PC-9 (cell line): ENCODE data around the gene INO80. TPM values are rescaled to one million over a fixed set of nuclear protein-coding genes. Genes with fewer than 3 reads are reported as not detected.
A peak's percentile ranks its signal among the peaks of the same experiment; 100 is the strongest.
"Not testable (repeated sequence)": the region's sequence is repeated elsewhere in the genome, so short reads cannot be mapped to it uniquely, and the experiment has no call there.

Experiments used
- BruUV-seq: library from RNA; stranded (reverse); fragments of 400-500 nt; replicated peaks from 2 replicates; lab custom pipeline; 2021; lab: Mats Ljungman, UMichigan
- CTCF ChIA-PET: fragments of 300-600 bp; sonication (Branson Sonifier 250); formaldehyde crosslinking; loops from one replicate; lab custom pipeline; 2022; ENCODE audit warnings: antibody characterized with exemption; lab: Charles Lee
- POLR2A ChIA-PET: fragments of 300-600 bp; sonication (Branson Sonifier 250); formaldehyde crosslinking; loops from one replicate; lab custom pipeline; 2022; ENCODE audit warnings: antibody characterized with exemption; ENCODE audit not compliant: unreplicated experiment; lab: Charles Lee
- DNase-seq, 2 experiments: peaks; one replicate each; pipeline versions ENCODE4 v3.0.0 to v3.0.0-alpha.2; 2015 to 2022; ENCODE audit warnings: mixed read lengths in 1 of 2
- H2AFZ ChIP-seq: fragments of 200-600 bp; sonication (generic); 2 replicates; pipeline ENCODE4 v1.8.1; 2017; ENCODE audit warnings: antibody characterized with exemption
- H3F3A ChIP-seq: fragments of 200-600 bp; sonication (generic); 2 replicates; pipeline ENCODE4 v1.8.1; 2017; ENCODE audit warnings: antibody characterized with exemption, mild to moderate bottlenecking, low read depth; ENCODE audit not compliant: insufficient read depth
- H3K27ac ChIP-seq: fragments of 200-600 bp; sonication (generic); 2 replicates; pipeline ENCODE4 v1.6.1; 2016; ENCODE audit warnings: mixed run types
- H3K27me3 ChIP-seq: fragments of 200-600 bp; sonication (generic); 2 replicates; pipeline ENCODE4 v1.6.1; 2016; ENCODE audit warnings: low read depth, mixed run types; ENCODE audit not compliant: insufficient read depth
- H3K36me3 ChIP-seq: fragments of 200-600 bp; sonication (generic); 2 replicates; pipeline ENCODE4 v1.6.1; 2016; ENCODE audit warnings: low read depth, mixed run types
- H3K4me1 ChIP-seq: fragments of 200-600 bp; sonication (generic); replicated peaks from 2 replicates; pipeline ENCODE4 v1.6.1; 2016; ENCODE audit warnings: mixed run types; ENCODE audit not compliant: insufficient read depth
- H3K4me2 ChIP-seq: fragments of 200-600 bp; sonication (generic); 2 replicates; pipeline ENCODE4 v1.6.1; 2017; ENCODE audit warnings: mixed run types
- H3K4me3 ChIP-seq: fragments of 200-600 bp; sonication (generic); 2 replicates; pipeline ENCODE4 v1.6.1; 2016; ENCODE audit warnings: mixed run types
- H3K79me2 ChIP-seq: fragments of 200-600 bp; sonication (generic); 2 replicates; pipeline ENCODE4 v1.6.1; 2017; ENCODE audit warnings: low read depth, mixed run types
- H3K9me2 ChIP-seq: fragments of 200-600 bp; sonication (generic); 2 replicates; pipeline ENCODE4 v1.8.1; 2017; ENCODE audit warnings: mild to moderate bottlenecking; ENCODE audit not compliant: insufficient read depth
- H3K9me3 ChIP-seq: fragments of 200-600 bp; sonication (generic); 2 replicates; pipeline ENCODE4 v1.8.1; 2016; ENCODE audit warnings: low read depth; ENCODE audit not compliant: insufficient read depth
- H4K20me1 ChIP-seq: fragments of 200-600 bp; sonication (generic); 2 replicates; pipeline ENCODE4 v1.8.1; 2017; ENCODE audit not compliant: insufficient read depth
- CTCF ChIP-seq: fragments of 200-600 bp; sonication (generic); conservative IDR thresholded peaks from 2 replicates; pipeline ENCODE4 v1.6.1; 2017; ENCODE audit warnings: mixed run types, antibody characterized with exemption, mild to moderate bottlenecking, moderate library complexity
- EZH2 ChIP-seq: fragments of 200-600 bp; sonication (generic); IDR thresholded peaks from 2 replicates; pipeline ENCODE4 v1.8.0; 2017; ENCODE audit warnings: antibody characterized with exemption, low read depth
- intact Hi-C: fragments of 100-400 bp; cut with micrococcal nuclease; formaldehyde crosslinking; loops from one replicate; pipeline ENCODE4 v1.10.0; 2022; ENCODE audit not compliant: unreplicated experiment
- total RNA-seq: library from RNA; stranded (reverse); gene quantifications from 2 replicates; pipeline ENCODE4 v1.2.3, GENCODE V29; 2021

Gene INO80
- total RNA-seq, 1 experiment from 2014 or later = 18.8 TPM

- no peak overlapping the region for H2AFZ ChIP-seq
- H3K4me3 ChIP-seq = no peak overlapping the region
- no peaks in the 10 kb centered on the region for H3K36me3 ChIP-seq
- no peaks in the 10 kb centered on the region for H3K9me3 ChIP-seq
- peak overlapping the region; percentile 40; the same call in 1 of the 2 replicates for H3K4me2 ChIP-seq
- intact Hi-C loops = loop anchor here (1.0 kb wide), 1 partner anchor 23 kb away; the partner anchor contains the start of gene INO80
- TSS peak; percentile 91 for BruUV-seq
- no peaks in the 10 kb centered on the region for H3K79me2 ChIP-seq
- no peaks in the 10 kb centered on the region for H3K9me2 ChIP-seq
- H3K27me3 ChIP-seq = no peaks in the 10 kb centered on the region
- POLR2A ChIA-PET = no interaction called here
- H3K27ac ChIP-seq = peak overlapping the region; percentile 41
- no peaks in the 10 kb centered on the region for H4K20me1 ChIP-seq
- no peaks in the 10 kb centered on the region for H3F3A ChIP-seq
- no peak for TF ChIP-seq CTCF
- no peak for TF ChIP-seq EZH2
- CTCF ChIA-PET = interaction anchor here (0.6 kb wide), 1 partner anchor 299 kb away, joined by 5 read pairs; no protein-coding TSS in a partner anchor
- DNase-seq = no peak
- H3K4me1 ChIP-seq = peaks cover 12% of the 10 kb centered on the region
Observed at GRCh38 chr15:41139619-41140018, 23.5 kb upstream of the INO80 start.

GRCh38 chr15:41139112-41139511 is 23.0 kb upstream of the INO80 start:
- POLR2A ChIA-PET = interaction anchor here (0.7 kb wide), 1 partner anchor 13 kb away, joined by 10 read pairs; no protein-coding TSS in a partner anchor
- H2AFZ ChIP-seq, H3F3A ChIP-seq, H3K9me2 ChIP-seq, H3K27me3 ChIP-seq, H3K36me3 ChIP-seq, H3K4me3 ChIP-seq, H4K20me1 ChIP-seq, CTCF ChIA-PET, H3K9me3 ChIP-seq, H3K79me2 ChIP-seq, BruUV-seq: not testable (repeated sequence)
- Histone ChIP-seq H3K4me2 (peak overlapping the region; percentile 40; the same call in 1 of the 2 replicates), H3K4me1 (peaks cover 12% of the 10 kb centered on the region), H3K27ac (peak overlapping the region; percentile 41)
- peak; percentile 77 to 88 for DNase-seq
- intact Hi-C loops = loop anchor here (1.0 kb wide), 1 partner anchor 23 kb away; the partner anchor contains the start of gene INO80

GRCh38 chr15:41135580-41135979 is 19.5 kb upstream of the INO80 start:
- H3K36me3 ChIP-seq, H3K4me3 ChIP-seq, H2AFZ ChIP-seq, H3F3A ChIP-seq, H3K27me3 ChIP-seq, H3K9me3 ChIP-seq, intact Hi-C loops, H3K9me2 ChIP-seq, H3K79me2 ChIP-seq, H4K20me1 ChIP-seq, H3K27ac ChIP-seq, CTCF ChIA-PET, BruUV-seq, H3K4me2 ChIP-seq, POLR2A ChIA-PET, DNase-seq: not testable (repeated sequence)
- peaks cover 12% of the 10 kb centered on the region for H3K4me1 ChIP-seq

GRCh38 chr15:41133454-41133853 is 17.4 kb upstream of the INO80 start:
- Histone ChIP-seq H3K9me2 (no peaks in the 10 kb centered on the region), H3F3A (no peaks in the 10 kb centered on the region; the same call in 1 of the 2 replicates), H3K9me3 (no peaks in the 10 kb centered on the region), H2AFZ (no peak overlapping the region), H3K79me2 (no peaks in the 10 kb centered on the region), H3K27ac (no peak overlapping the region), H3K4me1 (no peaks in the 10 kb centered on the region), H3K4me2 (no peak overlapping the region), H3K36me3 (no peaks in the 10 kb centered on the region), H3K27me3 (no peaks in the 10 kb centered on the region), H4K20me1 (no peaks in the 10 kb centered on the region), H3K4me3 (no peak overlapping the region)
- intact Hi-C loops = no loop called here
- BruUV-seq = no TSS peak
- POLR2A ChIA-PET = no interaction called here
- no peak for TF ChIP-seq EZH2
- no peak for TF ChIP-seq CTCF
- no peak for DNase-seq
- CTCF ChIA-PET = no interaction called here

GRCh38 chr15:41132094-41132493 is 16.0 kb upstream of the INO80 start:
- H3K4me1 ChIP-seq, H2AFZ ChIP-seq, H3K4me2 ChIP-seq, H3K27me3 ChIP-seq, H3K9me2 ChIP-seq, CTCF ChIA-PET, POLR2A ChIA-PET, H3K36me3 ChIP-seq, H4K20me1 ChIP-seq, H3K27ac ChIP-seq, H3F3A ChIP-seq, BruUV-seq, H3K79me2 ChIP-seq, H3K4me3 ChIP-seq, intact Hi-C loops, H3K9me3 ChIP-seq, DNase-seq: not testable (repeated sequence)
